Mammary epithelial cell (primary cell): Measurements from ENCODE around the gene NADK2.

ENCODE experiments used
- CTCF ChIP-seq, 2 donors: IDR thresholded peaks in 1 of 2; conservative IDR thresholded peaks in 1 of 2; 2 replicates each; pipeline ENCODE4 v1.5.1; 2011 to 2012; ENCODE audit warnings: inconsistent platforms in 2 of 2, low read length in 2 of 2, mild to moderate bottlenecking in 2 of 2, control low read depth in 1 of 2, low read depth in 1 of 2; ENCODE audit not compliant: insufficient read depth in 1 of 2; ENCODE audit errors: extremely low read depth in 1 of 2
- EZH2 ChIP-seq: IDR thresholded peaks from 2 replicates; pipeline ENCODE4 v1.6.1; 2012; ENCODE audit warnings: low read length, inconsistent platforms, borderline replicate concordance

GRCh38 chr5:36276864-36277263 is 35.1 kb upstream of the NADK2 start:
- TF ChIP-seq CTCF (conservative IDR thresholded peaks at IDR 0.05 in 1 of 2, IDR thresholded peaks at IDR 0.05 in 1 of 2; ENCODE audit: extremely low read depth in 1 of 2, insufficient read depth in 1 of 2, low read depth in 1 of 2, low read length in 2 of 2) (no peak), EZH2 (no peak)
